K562 (cell line): ENCODE measurements around the gene BLTP3B. TPM values are rescaled to one million over a fixed set of nuclear protein-coding genes. Genes with fewer than 3 reads are reported as not detected.
A peak's percentile ranks its signal among the peaks of the same experiment; 100 is the strongest.

ENCODE experiments used
- ATAC-seq: fragments of 200-7000 bp; cut with Tn5 transposase; 3 replicates; pipeline ENCODE4 v1.9.1; 2020; ENCODE audit warnings: moderate library complexity
- BruUV-seq: library from RNA; stranded (reverse); fragments of 400-500 nt; replicated peaks from 2 replicates; lab custom pipeline; 2021; lab: Mats Ljungman, UMichigan
- CTCF ChIA-PET: fragments of 300-600 bp; formaldehyde crosslinking; extraction: SDS; loops from one replicate; lab custom pipeline; 2021; ENCODE audit warnings: low intra/inter-chr PET ratio; lab: Yijun Ruan, JAX
- POLR2A ChIA-PET: fragments of 300-600, 350-650 bp; sonication (Branson Sonifier 250); formaldehyde crosslinking; extraction: SDS; loops from one replicate; lab custom pipeline; 2021; ENCODE audit warnings: antibody characterized with exemption, inconsistent platforms; lab: Yijun Ruan, JAX
- DNase-seq, 4 experiments: peaks; one replicate each; pipeline versions ENCODE4 v3.0.0 to v3.0.0-alpha.2; 2011 to 2018; ENCODE audit warnings: low spot score in 3 of 4, mixed read lengths in 3 of 4; ENCODE audit errors: extremely low read depth in 1 of 4
- FAIRE-seq: peaks from 2 replicates; lab custom pipeline; 2011; peaks lifted over from hg19 to GRCh38; lab: Jason Lieb, UNC
- H2AFZ ChIP-seq: 2 replicates; pipeline ENCODE4 v1.6.0; 2011; ENCODE audit warnings: low read depth, low read length, control low read depth, inconsistent platforms
- H3K27ac ChIP-seq: fragments of 200-600 bp; 3 replicates; pipeline ENCODE4 v1.8.0; 2011; ENCODE audit warnings: low read depth, mild to moderate bottlenecking, control low read depth, inconsistent platforms, low read length, moderate library complexity, mixed read lengths; ENCODE audit errors: extremely low read depth
- H3K27me3 ChIP-seq, 2 experiments: fragments of 300-600 bp in 1 of 2; 2 replicates in 1 of 2; 3 replicates in 1 of 2; pipeline versions ENCODE4 v1.6.0 to v1.8.0; 2011; ENCODE audit warnings: inconsistent platforms in 2 of 2, low read length in 2 of 2, mild to moderate bottlenecking in 1 of 2, mixed read lengths in 1 of 2, moderate library complexity in 1 of 2; ENCODE audit not compliant: control insufficient read depth in 2 of 2, insufficient read depth in 2 of 2
- H3K36me3 ChIP-seq: fragments of 300-600 bp; 3 replicates; pipeline ENCODE4 v1.8.0; 2011; ENCODE audit warnings: mild to moderate bottlenecking, low read length, inconsistent platforms; ENCODE audit not compliant: control insufficient read depth, insufficient read depth
- H3K4me1 ChIP-seq, 2 experiments: fragments of 200-600 bp in 1 of 2; replicated peaks in 1 of 2; 2 replicates in 1 of 2; 3 replicates in 1 of 2; pipeline versions ENCODE4 v1.5.1 to v1.8.0; 2011; ENCODE audit warnings: inconsistent platforms in 2 of 2, low read length in 2 of 2, mild to moderate bottlenecking in 1 of 2, mixed read lengths in 1 of 2, moderate library complexity in 1 of 2; ENCODE audit not compliant: control insufficient read depth in 2 of 2, insufficient read depth in 2 of 2
- H3K4me2 ChIP-seq: 2 replicates; pipeline ENCODE4 v1.6.1; 2011; ENCODE audit warnings: low read length, control low read depth, inconsistent platforms, mixed read lengths; ENCODE audit not compliant: insufficient read depth
- H3K4me3 ChIP-seq: fragments of 200-600 bp; sonication (generic), shearing (Covaris generic); 2 replicates; pipeline ENCODE4 v1.5.1; 2016; ENCODE audit warnings: control low read depth, inconsistent platforms
- H3K79me2 ChIP-seq: fragments of 200-600 bp; 3 replicates; pipeline ENCODE4 v1.8.0; 2011; ENCODE audit warnings: low read length, inconsistent platforms; ENCODE audit not compliant: control insufficient read depth, insufficient read depth
- H3K9ac ChIP-seq, 2 experiments: 2 replicates each; pipeline versions ENCODE4 v1.6.0 to v1.6.1; 2011; ENCODE audit warnings: low read depth in 2 of 2, low read length in 2 of 2, control low read depth in 1 of 2, inconsistent platforms in 1 of 2, mild to moderate bottlenecking in 1 of 2, mixed read lengths in 1 of 2; ENCODE audit not compliant: insufficient read depth in 1 of 2
- H3K9me1 ChIP-seq: one replicate; pipeline ENCODE4 v1.6.0; 2011; ENCODE audit warnings: inconsistent platforms, mild to moderate bottlenecking, low read length, moderate library complexity; ENCODE audit not compliant: control insufficient read depth, insufficient read depth
- H3K9me3 ChIP-seq: replicated peaks from 2 replicates; pipeline ENCODE4 v1.5.1; 2011; ENCODE audit warnings: low read depth, low read length, inconsistent platforms; ENCODE audit not compliant: control insufficient read depth, insufficient read depth
- H4K20me1 ChIP-seq: replicated peaks from 2 replicates; pipeline ENCODE4 v1.6.1; 2011; ENCODE audit warnings: low read length, inconsistent platforms, mixed read lengths; ENCODE audit not compliant: control insufficient read depth, insufficient read depth
- CTCF ChIP-seq, 3 experiments: IDR thresholded peaks in 2 of 3; conservative IDR thresholded peaks in 1 of 3; 2 replicates each; pipeline ENCODE4 v1.5.1; 2011 to 2012; ENCODE audit warnings: low read length in 3 of 3, mild to moderate bottlenecking in 3 of 3, control low read depth in 2 of 3, improper control_type of control experiment in 1 of 3, inconsistent platforms in 1 of 3, low read depth in 1 of 3, mixed read lengths in 1 of 3, moderate library complexity in 1 of 3; ENCODE audit not compliant: insufficient read depth in 2 of 3
- ILF3 ChIP-seq: fragments of 450-650 bp; IDR thresholded peaks from 2 replicates; pipeline ENCODE4 v1.6.1; 2018; ENCODE audit warnings: antibody characterized with exemption, mild to moderate bottlenecking, moderate library complexity, borderline replicate concordance
- JUND ChIP-seq, 2 experiments: IDR thresholded peaks; 2 replicates in 1 of 2; 3 replicates in 1 of 2; pipeline ENCODE4 v1.6.1; 2011; ENCODE audit warnings: borderline replicate concordance in 2 of 2, low read depth in 2 of 2, low read length in 2 of 2, improper control_type of control experiment in 1 of 2, missing biosample characterization in 1 of 2, missing genetic modification characterization in 1 of 2, missing genetic modification reagents in 1 of 2
- KDM2B ChIP-seq: fragments of 250-450 bp; sonication (Bioruptor Pico); IDR thresholded peaks from 2 replicates; pipeline ENCODE4 v1.8.0; 2021; ENCODE audit warnings: mild to moderate bottlenecking, moderate library complexity
- MAFG ChIP-seq: fragments of 450-650 bp; conservative IDR thresholded peaks from 2 replicates; pipeline ENCODE4 v1.6.1; 2016; ENCODE audit warnings: missing genetic modification characterization, missing compliant biosample characterization
- RAD21 ChIP-seq, 2 experiments: fragments of 250-450 bp in 1 of 2; fragments of 450-650 bp in 1 of 2; sonication (Bioruptor Pico) in 1 of 2; formaldehyde crosslinking in 1 of 2; IDR thresholded peaks in 1 of 2; conservative IDR thresholded peaks in 1 of 2; 2 replicates each; pipeline versions ENCODE4 v1.4.0 to v1.8.0; 2020 to 2022; ENCODE audit warnings: mild to moderate bottlenecking in 2 of 2, moderate library complexity in 1 of 2
- SMAD1 ChIP-seq: fragments of 150-350 bp; IDR thresholded peaks from 2 replicates; pipeline ENCODE4 v1.6.1; 2014; ENCODE audit warnings: low read length, low read depth; ENCODE audit not compliant: partially characterized antibody
- SRSF1 ChIP-seq: fragments of 200-400 bp; formaldehyde crosslinking; IDR thresholded peaks from 2 replicates; pipeline ENCODE4 v1.6.1; 2017; ENCODE audit warnings: mild to moderate bottlenecking, low read depth, low read length, moderate library complexity
- WGBS: fragments of 100-300 bp; shearing (Covaris generic); methylation state at CpG from one replicate; pipeline ENCODE4 v1.1.6; 2016; ENCODE audit warnings: low coverage, mixed read lengths; ENCODE audit not compliant: insufficient coverage; ENCODE audit errors: missing lambda C conversion rate; 5-methylcytosine and 5-hydroxymethylcytosine counted together
- in situ Hi-C: fragments of 300-500 bp; cut with MboI; formaldehyde crosslinking; loops from 4 replicates; pipeline ENCODE4 v1.15.0; 2018; ENCODE audit warnings: inconsistent platforms, mixed read lengths
- intact Hi-C: fragments of 100-400 bp; cut with micrococcal nuclease; formaldehyde crosslinking; loops from 2 replicates; pipeline ENCODE4 v1.14.2; 2022
- polyA plus RNA-seq, 8 experiments: library from polyadenylated mRNA; depleted of rRNA in 4 of 8; stranded (reverse) in 5 of 8; unstranded in 3 of 8; fragments of >200 nt; fragmentation: Nextera tagmentation in 2 of 8; fragmentation: Illumina TruSeq in 1 of 8; extraction: Ambion mirVana in 2 of 8; extraction: Trizol in 1 of 8; gene quantifications; 2 replicates each; pipeline versions ENCODE4 v1.2.1 to v1.2.3, GENCODE V29; 2011 to 2014; ENCODE audit warnings: inconsistent platforms in 1 of 8, missing spikeins in 1 of 8
- total RNA-seq, 7 experiments: library from RNA; depleted of rRNA in 6 of 7; stranded (reverse); fragments of >200 nt in 6 of 7; fragmentation: Illumina TruSeq in 2 of 7; extraction: Trizol in 2 of 7; gene quantifications; 2 replicates each; pipeline versions ENCODE4 v1.2.1 to v1.2.3, GENCODE V29; 2011 to 2021; ENCODE audit warnings: low replicate concordance in 1 of 7

The BLTP3B gene
- total and polyA plus RNA-seq, 9 of the 15 experiments (the other 6 are each of a cell fraction or from before 2014, with no cell fraction given): 3.9 to 27.4 (median 19.7) TPM

- CTCF ChIA-PET: no interaction called here
- peak; percentile 37 for FAIRE-seq
- 5% methylated on average over 5 of the region's 6 CpGs for WGBS
- H3K9ac ChIP-seq: no peak overlapping the region
- POLR2A ChIA-PET: interaction anchor here (0.7 to 1.6 kb wide), 2 partner anchors 11 to 26 kb away, joined by 3 to 4 read pairs; no protein-coding TSS in a partner anchor
- no peak overlapping the region for H3K4me3 ChIP-seq
- TF ChIP-seq JUND (IDR thresholded peaks at IDR 0.05; ENCODE audit: borderline replicate concordance, low read depth, low read length): no peak
- TF ChIP-seq JUND (tag; IDR thresholded peaks at IDR 0.05; ENCODE audit: borderline replicate concordance, low read depth, low read length): no peak
- TF ChIP-seq SRSF1: no peak
- no peak for TF ChIP-seq KDM2B (CRISPR knock-in tag)
- peak in 1 of 2 experiments; percentile 38; a peak in 1 of 4 replicates for TF ChIP-seq RAD21 (CRISPR knock-in tag; conservative IDR thresholded peaks at IDR 0.05 in 1 of 2, IDR thresholded peaks at IDR 0.05 in 1 of 2)
- TF ChIP-seq SMAD1: no peak
- TF ChIP-seq MAFG: no peak
- no peak for TF ChIP-seq ILF3
- peak; percentile 28 to 54 (median 38); a peak in 5 of 6 replicates for TF ChIP-seq CTCF (IDR thresholded peaks at IDR 0.05 in 2 of 3, conservative IDR thresholded peaks at IDR 0.05 in 1 of 3; ENCODE audit: insufficient read depth in 2 of 3, low read depth in 1 of 3, low read length in 3 of 3)
- no TSS peak for BruUV-seq
- H2AFZ ChIP-seq: no peak overlapping the region
- peaks cover 11 to 13% of the 10 kb centered on the region in 2 experiments; a peak in 4 of 5 replicates for H3K4me1 ChIP-seq
- no peaks in the 10 kb centered on the region for H3K9me1 ChIP-seq
- DNase-seq: peak in 2 of 4 experiments; percentile 15 to 41
- peaks cover 8% of the 10 kb centered on the region; the same call in 1 of the 2 replicates for H4K20me1 ChIP-seq
- H3K79me2 ChIP-seq: peaks cover 62% of the 10 kb centered on the region
- no peak overlapping the region for H3K27ac ChIP-seq
- in situ Hi-C loops (no loop called here), intact Hi-C loops (no loop called here)
- H3K4me2 ChIP-seq: peak overlapping the region; percentile 19; the same call in 1 of the 2 replicates
- no peaks in the 10 kb centered on the region for H3K27me3 ChIP-seq
- peak; percentile 31 for ATAC-seq
- H3K36me3 ChIP-seq: no peaks in the 10 kb centered on the region
- no peaks in the 10 kb centered on the region for H3K9me3 ChIP-seq
Observed at GRCh38 chr12:100138048-100138802, 4.4 kb downstream of the BLTP3B start.
